ENCODE results near the gene KIF3A. TPM values are rescaled to one million over a fixed set of nuclear protein-coding genes. Genes with fewer than 3 reads are reported as not detected.

KIF3A gene
- total and polyA plus RNA-seq, 7 donors = 1.2 to 19.9 (median 7.1) TPM

DNA sequence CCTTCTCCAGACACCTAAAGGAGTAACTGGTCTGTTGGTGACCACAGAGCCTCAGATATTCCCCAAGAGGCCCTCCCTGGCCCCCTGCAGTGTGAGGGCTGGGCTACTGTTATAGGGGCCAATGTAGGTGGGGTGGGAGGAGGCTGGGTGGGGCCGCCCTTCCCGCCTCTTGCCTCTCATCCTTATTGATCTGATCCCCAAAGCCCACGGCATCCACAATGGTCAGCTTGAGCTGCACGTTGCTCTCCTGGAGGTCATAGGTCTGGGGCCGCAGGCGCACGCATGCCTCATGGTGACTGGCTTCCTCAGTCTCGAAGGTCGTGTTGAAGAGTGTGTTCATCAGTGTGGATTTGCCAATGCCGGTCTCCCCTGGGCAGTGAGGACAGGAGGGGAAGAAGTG is 26.7 kb upstream of the KIF3A start:
- 94 to 96% methylated on average over 10 of the region's 10 CpGs for WGBS, 2 donors
- Histone ChIP-seq H3K4me3 (no peak overlapping the region), H3K27ac (no peak overlapping the region), H3K27me3 (no peaks in the 10 kb centered on the region), H3K36me3 (peaks cover 6 to 62% (median 30%) of the 10 kb centered on the region in 4 donors), H3K4me1 (peaks cover 0 to 21% (median 16%) of the 10 kb centered on the region in 4 donors), H3K9me3 (no peaks in the 10 kb centered on the region)
- intact Hi-C loops (cut with DNase I) = no loop called here
- DNase-seq = no peak
- TF ChIP-seq EP300 (IDR thresholded peaks at IDR 0.05) (no peak), POLR2AphosphoS5 (IDR thresholded peaks at IDR 0.05) (no peak), POLR2A (IDR thresholded peaks at IDR 0.05) (no peak)
- TF ChIP-seq, protein P1, sequence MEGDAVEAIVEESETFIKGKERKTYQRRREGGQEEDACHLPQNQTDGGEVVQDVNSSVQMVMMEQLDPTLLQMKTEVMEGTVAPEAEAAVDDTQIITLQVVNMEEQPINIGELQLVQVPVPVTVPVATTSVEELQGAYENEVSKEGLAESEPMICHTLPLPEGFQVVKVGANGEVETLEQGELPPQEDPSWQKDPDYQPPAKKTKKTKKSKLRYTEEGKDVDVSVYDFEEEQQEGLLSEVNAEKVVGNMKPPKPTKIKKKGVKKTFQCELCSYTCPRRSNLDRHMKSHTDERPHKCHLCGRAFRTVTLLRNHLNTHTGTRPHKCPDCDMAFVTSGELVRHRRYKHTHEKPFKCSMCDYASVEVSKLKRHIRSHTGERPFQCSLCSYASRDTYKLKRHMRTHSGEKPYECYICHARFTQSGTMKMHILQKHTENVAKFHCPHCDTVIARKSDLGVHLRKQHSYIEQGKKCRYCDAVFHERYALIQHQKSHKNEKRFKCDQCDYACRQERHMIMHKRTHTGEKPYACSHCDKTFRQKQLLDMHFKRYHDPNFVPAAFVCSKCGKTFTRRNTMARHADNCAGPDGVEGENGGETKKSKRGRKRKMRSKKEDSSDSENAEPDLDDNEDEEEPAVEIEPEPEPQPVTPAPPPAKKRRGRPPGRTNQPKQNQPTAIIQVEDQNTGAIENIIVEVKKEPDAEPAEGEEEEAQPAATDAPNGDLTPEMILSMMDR (IDR thresholded peaks at IDR 0.05) = no peak

DNA sequence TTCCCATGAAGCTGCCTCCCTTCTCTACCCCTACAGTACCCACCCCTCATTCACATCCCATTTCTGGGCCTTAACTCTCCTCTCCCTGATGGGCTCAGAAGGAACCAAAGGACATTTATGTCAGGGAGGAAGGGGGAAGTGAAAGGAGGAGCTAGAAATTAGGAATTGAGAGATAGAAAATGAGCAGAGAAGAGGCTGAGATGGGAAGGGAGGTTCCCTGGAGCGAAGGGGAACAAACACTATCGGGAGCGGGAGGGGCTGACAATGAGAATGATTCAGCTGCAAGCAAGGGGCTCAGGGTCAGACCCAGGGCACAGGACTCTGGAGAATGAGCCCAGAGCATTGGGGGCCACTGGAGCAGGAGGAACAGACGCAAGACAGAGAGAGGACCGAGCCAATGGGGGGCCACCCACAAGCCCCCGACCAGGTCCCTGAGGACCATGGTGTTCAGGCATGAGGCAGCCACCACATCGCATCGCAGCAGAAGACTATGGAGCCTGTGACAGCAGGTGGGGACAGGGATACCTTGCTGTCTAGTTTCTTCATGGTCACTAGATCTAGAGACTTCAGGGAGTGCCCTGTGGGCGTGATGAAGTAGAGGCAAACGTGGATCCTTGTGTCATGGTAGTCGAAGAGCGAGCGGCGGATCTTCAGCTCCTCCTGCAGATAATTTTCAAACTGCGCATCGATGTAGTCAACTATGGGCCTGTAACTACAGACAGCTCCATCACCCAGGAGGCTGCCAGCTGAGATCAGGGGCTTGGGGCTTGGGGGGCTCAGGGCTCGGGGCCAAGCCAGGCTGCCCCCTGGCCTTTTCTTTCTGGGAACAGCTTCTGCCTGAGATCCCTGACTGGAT is 26.1 kb upstream of the KIF3A start:
- TF ChIP-seq, protein P1 (IDR thresholded peaks at IDR 0.05) = no peak
- TF ChIP-seq EP300 (IDR thresholded peaks at IDR 0.05) (no peak), POLR2A (IDR thresholded peaks at IDR 0.05) (no peak), POLR2AphosphoS5 (IDR thresholded peaks at IDR 0.05) (no peak)
- 93 to 94% methylated on average over 17 of the region's 17 CpGs for WGBS, 2 donors
- Histone ChIP-seq H3K27me3 (no peaks in the 10 kb centered on the region), H3K4me3 (no peak overlapping the region), H3K27ac (no peak overlapping the region), H3K9me3 (no peaks in the 10 kb centered on the region), H3K36me3 (peaks cover 6 to 68% (median 31%) of the 10 kb centered on the region in 4 donors), H3K4me1 (peaks cover 0 to 17% (median 13%) of the 10 kb centered on the region in 4 donors)
- intact Hi-C loops (cut with DNase I) = no loop called here
- DNase-seq = no peak

DNA sequence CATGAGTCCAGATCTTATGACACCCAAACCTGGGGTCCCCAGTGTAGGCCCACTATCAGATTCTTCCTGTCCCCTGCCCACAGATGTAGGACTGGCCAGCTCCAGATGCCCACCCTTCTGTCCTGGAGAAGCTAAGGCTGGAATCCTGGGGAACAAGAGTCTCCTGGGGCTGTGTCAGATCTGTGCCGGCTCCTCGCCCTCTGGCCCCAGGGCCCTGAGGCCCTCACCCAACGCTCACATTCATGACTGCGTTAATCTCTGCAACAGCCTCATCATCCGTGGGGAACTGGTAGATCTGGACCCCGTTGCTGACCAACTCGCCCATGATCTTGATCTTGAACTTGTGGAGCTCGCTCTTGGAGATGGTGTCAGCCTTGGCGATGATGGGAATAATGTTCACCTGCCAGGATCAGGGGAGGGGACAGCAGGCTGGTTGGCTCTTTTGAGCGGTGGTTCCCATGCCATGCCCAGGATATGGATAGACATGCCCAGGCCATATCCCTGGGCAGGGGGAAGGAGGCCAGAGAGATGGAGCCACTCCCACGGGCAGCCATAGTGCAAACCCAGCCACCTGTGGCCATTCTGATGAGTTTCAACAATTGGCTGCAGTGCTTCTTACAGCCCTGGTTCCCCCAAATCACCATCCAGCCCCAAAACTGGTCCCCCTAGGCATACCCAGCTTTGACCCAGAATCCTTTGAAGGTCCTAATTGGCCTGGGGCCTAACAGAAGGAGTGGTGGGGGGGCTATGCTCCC is 25.1 kb upstream of the KIF3A start:
- intact Hi-C loops (cut with DNase I) = no loop called here
- Histone ChIP-seq H3K27me3 (no peaks in the 10 kb centered on the region), H3K36me3 (peaks cover 6 to 78% (median 32%) of the 10 kb centered on the region in 4 donors), H3K27ac (no peak overlapping the region), H3K9me3 (no peaks in the 10 kb centered on the region), H3K4me3 (no peak overlapping the region), H3K4me1 (peaks cover 0 to 8% (median 4%) of the 10 kb centered on the region in 4 donors)
- WGBS, 2 donors = 95% methylated on average over 11 of the region's 11 CpGs
- DNase-seq = no peak
- no peak for TF ChIP-seq POLR2A (IDR thresholded peaks at IDR 0.05)
- no peak for TF ChIP-seq EP300 (IDR thresholded peaks at IDR 0.05)
- TF ChIP-seq, protein P1 (IDR thresholded peaks at IDR 0.05) = no peak
- TF ChIP-seq POLR2AphosphoS5 (IDR thresholded peaks at IDR 0.05) = no peak

DNA sequence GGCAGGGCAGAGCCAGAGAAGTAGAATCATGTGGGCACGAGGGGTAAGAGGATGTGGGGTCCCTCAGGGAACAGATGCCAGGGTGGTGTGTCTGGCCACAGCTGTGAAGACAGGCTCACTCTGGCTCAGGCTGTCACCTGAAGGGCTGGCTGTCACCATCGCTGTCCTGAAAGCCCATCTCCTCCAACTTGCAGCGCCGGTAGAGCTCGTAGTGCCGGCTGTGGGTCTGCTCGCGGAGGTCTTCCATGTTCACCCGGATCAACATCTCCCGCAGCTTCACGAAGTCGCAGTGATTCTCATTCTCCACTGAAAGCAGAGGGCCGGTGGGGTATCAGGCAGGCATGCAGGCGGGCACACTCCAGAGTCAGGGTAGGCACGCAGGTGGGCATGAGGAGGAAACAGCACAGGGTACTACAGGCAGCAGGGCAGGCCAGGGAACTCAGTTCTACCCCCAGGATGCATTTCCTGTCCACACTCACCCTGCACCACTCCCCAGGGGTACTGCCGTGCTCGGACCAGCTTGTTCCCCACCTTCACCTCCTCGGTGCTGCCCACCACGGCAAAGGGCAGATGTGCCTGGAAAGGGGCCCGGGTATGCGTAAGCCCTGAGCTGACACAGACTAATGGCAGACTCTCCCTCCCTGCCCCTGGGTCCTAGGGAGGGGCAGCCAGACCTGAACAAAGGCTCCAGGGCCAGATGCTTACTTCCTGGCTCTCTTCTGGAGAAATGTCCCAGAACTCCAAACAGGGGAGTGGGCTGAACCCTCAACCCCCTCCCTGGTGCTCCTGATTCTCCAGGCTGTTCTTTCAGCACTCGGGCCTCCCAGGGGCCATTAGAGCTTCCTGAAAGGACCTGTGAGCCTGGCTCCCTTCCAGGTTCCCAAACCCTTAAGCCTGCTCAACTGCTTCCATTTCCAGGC is 24.2 kb upstream of the KIF3A start:
- no peak overlapping the region for H3K4me3 ChIP-seq
- H3K9me3 ChIP-seq = no peaks in the 10 kb centered on the region
- no peak overlapping the region for H3K27ac ChIP-seq
- peak; percentile 48 for DNase-seq
- TF ChIP-seq POLR2AphosphoS5 (IDR thresholded peaks at IDR 0.05) (no peak), POLR2A (IDR thresholded peaks at IDR 0.05) (no peak), EP300 (IDR thresholded peaks at IDR 0.05) (no peak)
- TF ChIP-seq, protein P1 (IDR thresholded peaks at IDR 0.05) = no peak
- H3K36me3 ChIP-seq = peaks cover 6 to 83% (median 32%) of the 10 kb centered on the region in 4 donors
- no peaks in the 10 kb centered on the region for H3K4me1 ChIP-seq
- intact Hi-C loops (cut with DNase I) = no loop called here
- 94 to 95% methylated on average over 22 of the region's 22 CpGs for WGBS, 2 donors
- no peaks in the 10 kb centered on the region for H3K27me3 ChIP-seq
